HFF-Myc (cell line): ENCODE data around the gene CAPN7.

ENCODE experiments used
- DNase-seq: peaks from one replicate; pipeline ENCODE4 v3.0.0-alpha.2; 2011; ENCODE audit warnings: low read depth; ENCODE audit errors: extremely low read depth
- H3K4me3 ChIP-seq: replicated peaks from 2 replicates; pipeline ENCODE4 v1.5.1; 2011; ENCODE audit warnings: low read depth, mild to moderate bottlenecking, control low read depth, low read length
- TF ChIP-seq, protein P1 (sequence below): IDR thresholded peaks from 2 replicates; pipeline ENCODE4 v1.5.1; 2012; ENCODE audit warnings: mild to moderate bottlenecking, low read depth, low read length, control low read depth; ENCODE audit errors: missing control alignments

CAPN7 gene

DNA sequence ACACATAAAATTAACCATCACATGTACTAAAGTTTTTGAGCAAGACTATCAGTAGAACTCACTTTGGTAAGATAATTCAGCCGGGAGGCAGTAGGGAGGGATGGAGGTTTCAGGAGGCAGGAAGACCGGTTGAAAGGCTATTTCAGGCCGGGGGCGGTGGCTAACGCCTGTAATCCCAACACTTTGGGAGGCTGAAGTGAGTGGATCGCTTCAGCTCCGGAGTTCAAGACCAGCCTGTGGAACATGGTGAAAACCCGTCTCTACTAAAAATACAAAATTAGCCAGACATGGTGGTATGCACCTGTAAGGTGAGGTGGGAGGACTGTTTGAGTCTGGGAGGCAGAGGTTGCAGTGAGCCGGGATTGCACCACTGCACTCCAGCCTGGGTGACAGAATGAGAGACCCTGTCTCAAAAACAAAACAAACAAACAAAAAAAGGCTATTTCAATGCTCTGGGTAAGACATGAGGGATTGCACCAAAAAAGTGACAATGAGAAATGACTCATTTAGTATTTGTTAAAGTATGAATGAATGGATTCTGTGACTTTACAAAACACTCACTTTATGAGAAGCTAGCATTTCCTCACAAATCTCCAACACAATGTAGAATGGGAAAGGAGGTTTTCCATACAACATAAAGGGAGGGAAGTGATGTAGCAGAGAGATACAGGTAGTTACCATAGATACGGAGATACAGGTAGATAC is 82.4 kb downstream of the CAPN7 start:
- no peak for DNase-seq
- H3K4me3 ChIP-seq: no peak overlapping the region
- TF ChIP-seq, protein P1, sequence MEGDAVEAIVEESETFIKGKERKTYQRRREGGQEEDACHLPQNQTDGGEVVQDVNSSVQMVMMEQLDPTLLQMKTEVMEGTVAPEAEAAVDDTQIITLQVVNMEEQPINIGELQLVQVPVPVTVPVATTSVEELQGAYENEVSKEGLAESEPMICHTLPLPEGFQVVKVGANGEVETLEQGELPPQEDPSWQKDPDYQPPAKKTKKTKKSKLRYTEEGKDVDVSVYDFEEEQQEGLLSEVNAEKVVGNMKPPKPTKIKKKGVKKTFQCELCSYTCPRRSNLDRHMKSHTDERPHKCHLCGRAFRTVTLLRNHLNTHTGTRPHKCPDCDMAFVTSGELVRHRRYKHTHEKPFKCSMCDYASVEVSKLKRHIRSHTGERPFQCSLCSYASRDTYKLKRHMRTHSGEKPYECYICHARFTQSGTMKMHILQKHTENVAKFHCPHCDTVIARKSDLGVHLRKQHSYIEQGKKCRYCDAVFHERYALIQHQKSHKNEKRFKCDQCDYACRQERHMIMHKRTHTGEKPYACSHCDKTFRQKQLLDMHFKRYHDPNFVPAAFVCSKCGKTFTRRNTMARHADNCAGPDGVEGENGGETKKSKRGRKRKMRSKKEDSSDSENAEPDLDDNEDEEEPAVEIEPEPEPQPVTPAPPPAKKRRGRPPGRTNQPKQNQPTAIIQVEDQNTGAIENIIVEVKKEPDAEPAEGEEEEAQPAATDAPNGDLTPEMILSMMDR: no peak

- no peak overlapping the region for H3K4me3 ChIP-seq
- TF ChIP-seq, protein P1: no peak
- no peak for DNase-seq
Observed at GRCh38 chr3:15289661-15290060, 83.6 kb downstream of the CAPN7 start.

GRCh38 chr3:15290736-15291135 is 84.7 kb downstream of the CAPN7 start:
- no peak overlapping the region for H3K4me3 ChIP-seq
- DNase-seq: no peak
- TF ChIP-seq, protein P1: no peak

GRCh38 chr3:15291589-15292541 is 85.8 kb downstream of the CAPN7 start:
- TF ChIP-seq, protein P1: no peak
- H3K4me3 ChIP-seq: no peak overlapping the region
- DNase-seq: no peak

GRCh38 chr3:15292765-15293522 is 86.9 kb downstream of the CAPN7 start:
- DNase-seq: no peak
- TF ChIP-seq, protein P1: no peak
- no peak overlapping the region for H3K4me3 ChIP-seq

DNA sequence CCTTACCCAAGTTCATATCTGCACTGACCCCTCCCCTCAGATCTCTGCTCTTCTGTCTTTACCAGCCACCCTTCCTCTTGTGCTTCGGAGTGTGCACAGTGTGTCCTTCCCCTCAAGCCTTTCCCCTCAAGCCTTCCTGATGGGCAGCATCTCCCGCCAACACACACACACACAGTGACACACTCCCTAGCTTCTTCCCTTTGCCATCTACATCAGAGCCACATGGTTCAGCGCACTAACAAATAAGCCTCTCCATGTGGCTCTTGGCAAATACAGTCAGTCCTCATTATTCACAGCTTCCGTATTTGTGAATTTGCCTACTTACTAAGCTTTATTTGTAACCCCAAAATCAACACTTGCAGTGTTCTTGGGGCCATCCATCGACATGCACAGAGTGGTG is 88.9 kb downstream of the CAPN7 start:
- TF ChIP-seq, protein P1: no peak
- DNase-seq: no peak
- no peak overlapping the region for H3K4me3 ChIP-seq
